Measurements from ENCODE around the gene ABCA5. TPM values are rescaled to one million over a fixed set of nuclear protein-coding genes. Genes with fewer than 3 reads are reported as not detected.

The ABCA5 gene
- total RNA-seq, 4 donors from 2014 or later, result 8.8 to 20.8 (median 11.5) TPM

DNA sequence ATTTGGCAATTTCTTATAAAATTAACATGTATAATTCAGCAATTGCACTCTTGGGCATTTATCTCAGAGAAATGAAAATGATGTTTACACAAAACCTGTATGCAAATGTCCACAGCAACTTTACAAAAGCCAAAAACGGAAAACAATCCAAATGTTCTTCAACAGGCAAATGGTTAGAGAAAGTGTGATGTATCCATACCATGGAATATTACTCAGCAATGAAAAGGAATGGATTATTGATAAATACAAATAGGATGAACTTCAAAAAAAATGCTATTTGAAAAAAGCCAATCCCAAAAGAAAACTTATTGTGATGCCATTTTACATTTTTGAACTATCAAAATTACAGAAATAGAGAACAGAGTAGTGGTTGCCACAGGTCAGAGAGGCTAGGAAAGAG is 61.1 kb downstream of the ABCA5 start:
- peaks cover 0 to 6% (median 2%) of the 10 kb centered on the region in 4 donors for H3K4me1 ChIP-seq
- no peak for DNase-seq (ENCODE audit: extremely low spot score)
- no peak overlapping the region for H3K4me3 ChIP-seq
- no peaks in the 10 kb centered on the region for H3K9me3 ChIP-seq
- no peak overlapping the region for H3K27ac ChIP-seq (replicated peaks in 1 of 4)
- intact Hi-C loops (cut with DNase I), result no loop called here
- H3K27me3 ChIP-seq, result no peaks in the 10 kb centered on the region
- no peak for TF ChIP-seq POLR2AphosphoS5 (IDR thresholded peaks at IDR 0.05)
- no peak for TF ChIP-seq EP300 (IDR thresholded peaks at IDR 0.05)
- TF ChIP-seq, protein P1, sequence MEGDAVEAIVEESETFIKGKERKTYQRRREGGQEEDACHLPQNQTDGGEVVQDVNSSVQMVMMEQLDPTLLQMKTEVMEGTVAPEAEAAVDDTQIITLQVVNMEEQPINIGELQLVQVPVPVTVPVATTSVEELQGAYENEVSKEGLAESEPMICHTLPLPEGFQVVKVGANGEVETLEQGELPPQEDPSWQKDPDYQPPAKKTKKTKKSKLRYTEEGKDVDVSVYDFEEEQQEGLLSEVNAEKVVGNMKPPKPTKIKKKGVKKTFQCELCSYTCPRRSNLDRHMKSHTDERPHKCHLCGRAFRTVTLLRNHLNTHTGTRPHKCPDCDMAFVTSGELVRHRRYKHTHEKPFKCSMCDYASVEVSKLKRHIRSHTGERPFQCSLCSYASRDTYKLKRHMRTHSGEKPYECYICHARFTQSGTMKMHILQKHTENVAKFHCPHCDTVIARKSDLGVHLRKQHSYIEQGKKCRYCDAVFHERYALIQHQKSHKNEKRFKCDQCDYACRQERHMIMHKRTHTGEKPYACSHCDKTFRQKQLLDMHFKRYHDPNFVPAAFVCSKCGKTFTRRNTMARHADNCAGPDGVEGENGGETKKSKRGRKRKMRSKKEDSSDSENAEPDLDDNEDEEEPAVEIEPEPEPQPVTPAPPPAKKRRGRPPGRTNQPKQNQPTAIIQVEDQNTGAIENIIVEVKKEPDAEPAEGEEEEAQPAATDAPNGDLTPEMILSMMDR (IDR thresholded peaks at IDR 0.05), result no peak
- TF ChIP-seq POLR2A (IDR thresholded peaks at IDR 0.05; ENCODE audit: low read depth), result no peak
- WGBS, result 94% methylated on average over 1 of the region's 1 CpG
- peaks cover 0 to 8% (median 0%) of the 10 kb centered on the region in 4 donors for H3K36me3 ChIP-seq

DNA sequence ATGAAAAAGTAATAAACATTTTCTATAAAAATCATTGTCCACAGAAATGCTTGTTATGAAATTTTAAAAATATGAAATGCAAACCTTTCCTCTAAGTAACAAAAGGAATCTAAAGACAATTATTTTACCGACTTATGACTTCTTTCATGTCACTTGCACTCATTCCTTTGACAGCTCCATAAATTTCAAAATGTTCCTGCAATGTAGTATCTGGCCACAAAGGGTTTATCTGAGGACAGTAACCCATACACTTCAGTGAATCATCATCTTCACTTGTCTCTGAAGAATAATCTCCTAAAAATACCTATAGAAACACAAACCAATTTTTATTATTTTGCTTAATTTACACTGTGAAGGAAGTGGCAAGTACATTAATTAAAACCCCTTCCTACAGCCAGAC is 72.7 kb downstream of the ABCA5 start:
- Histone ChIP-seq H3K9me3 (no peaks in the 10 kb centered on the region), H3K27ac (replicated peaks in 1 of 4) (no peak overlapping the region), H3K36me3 (peaks cover 11 to 67% (median 34%) of the 10 kb centered on the region in 4 donors), H3K4me1 (no peaks in the 10 kb centered on the region), H3K4me3 (no peak overlapping the region), H3K27me3 (no peaks in the 10 kb centered on the region)
- TF ChIP-seq EP300 (IDR thresholded peaks at IDR 0.05), result no peak
- TF ChIP-seq, protein P1 (IDR thresholded peaks at IDR 0.05), result no peak
- no peak for TF ChIP-seq POLR2AphosphoS5 (IDR thresholded peaks at IDR 0.05)
- no peak for TF ChIP-seq POLR2A (IDR thresholded peaks at IDR 0.05; ENCODE audit: low read depth)
- 55% methylated on average over 1 of the region's 1 CpG for WGBS
- intact Hi-C loops (cut with DNase I), result no loop called here
- DNase-seq (ENCODE audit: extremely low spot score), result no peak

DNA sequence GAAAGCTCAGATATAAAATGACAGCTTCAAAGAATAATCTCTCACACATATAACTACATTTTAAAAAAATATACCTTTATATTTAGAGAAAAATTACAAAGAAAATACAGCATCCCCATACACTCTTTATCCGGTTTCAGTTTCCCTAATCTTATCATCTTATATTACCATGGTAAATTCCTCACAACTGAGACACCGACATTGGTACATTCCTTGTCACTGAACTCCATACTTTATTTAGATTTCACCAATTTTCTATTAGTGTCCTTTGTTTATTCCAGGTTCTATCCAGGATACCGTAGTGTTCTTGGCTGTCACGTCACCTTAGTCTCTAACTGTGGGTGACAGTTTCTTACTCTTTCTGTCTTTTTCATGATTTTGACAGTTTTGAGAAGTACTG is 76.3 kb downstream of the ABCA5 start:
- peaks cover 11 to 57% (median 36%) of the 10 kb centered on the region in 4 donors for H3K36me3 ChIP-seq
- TF ChIP-seq POLR2A (IDR thresholded peaks at IDR 0.05; ENCODE audit: low read depth), result no peak
- TF ChIP-seq, protein P1 (IDR thresholded peaks at IDR 0.05), result no peak
- no peak for TF ChIP-seq POLR2AphosphoS5 (IDR thresholded peaks at IDR 0.05)
- no peak for TF ChIP-seq EP300 (IDR thresholded peaks at IDR 0.05)
- H3K27ac ChIP-seq (replicated peaks in 1 of 4), result no peak overlapping the region
- WGBS, result 84% methylated on average over 4 of the region's 4 CpGs
- no peak for DNase-seq (ENCODE audit: extremely low spot score)
- H3K27me3 ChIP-seq, result no peaks in the 10 kb centered on the region
- H3K4me1 ChIP-seq, result no peaks in the 10 kb centered on the region
- H3K4me3 ChIP-seq, result no peak overlapping the region
- intact Hi-C loops (cut with DNase I), result no loop called here
- no peaks in the 10 kb centered on the region for H3K9me3 ChIP-seq

DNA sequence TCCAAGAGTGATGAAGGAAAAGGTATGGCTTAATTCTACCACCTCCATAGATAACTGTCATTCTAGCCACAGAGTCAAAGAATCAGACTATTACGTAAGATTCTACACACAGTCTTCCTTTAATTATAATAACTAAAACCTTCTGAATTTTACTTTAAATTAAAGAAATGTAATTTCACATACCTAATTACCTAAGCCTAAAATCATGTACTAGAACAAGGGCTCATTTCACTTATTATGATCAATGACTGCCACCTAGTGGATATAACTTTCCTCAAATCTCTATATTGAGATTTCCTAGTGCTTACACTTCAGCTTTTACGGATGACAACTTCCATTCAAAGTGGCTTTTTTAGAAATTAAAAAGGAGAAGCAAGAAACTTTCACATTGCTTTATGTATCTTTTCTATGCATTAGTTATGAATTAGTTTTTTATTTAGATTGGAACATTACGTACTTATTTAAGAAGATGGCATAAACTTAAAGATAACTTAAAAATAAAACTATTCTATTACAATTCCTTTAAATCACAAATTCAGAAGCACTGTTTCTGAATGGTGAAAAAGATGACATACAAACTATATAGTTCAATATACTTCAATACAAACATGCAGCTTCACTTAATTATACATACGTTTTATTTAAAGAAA is 80.1 kb downstream of the ABCA5 start:
- peaks cover 0 to 36% (median 10%) of the 10 kb centered on the region in 4 donors for H3K36me3 ChIP-seq
- intact Hi-C loops (cut with DNase I), result loop anchor here (5.0 kb wide), 1 partner anchor 470 kb away; no protein-coding TSS in a partner anchor
- H3K27ac ChIP-seq (replicated peaks in 1 of 4), result no peak overlapping the region
- H3K4me1 ChIP-seq, result no peaks in the 10 kb centered on the region
- 59% methylated on average over 4 of the region's 4 CpGs for WGBS
- no peaks in the 10 kb centered on the region for H3K9me3 ChIP-seq
- no peaks in the 10 kb centered on the region for H3K27me3 ChIP-seq
- DNase-seq (ENCODE audit: extremely low spot score), result no peak
- no peak for TF ChIP-seq POLR2A (IDR thresholded peaks at IDR 0.05; ENCODE audit: low read depth)
- no peak for TF ChIP-seq POLR2AphosphoS5 (IDR thresholded peaks at IDR 0.05)
- TF ChIP-seq, protein P1 (IDR thresholded peaks at IDR 0.05), result peak; percentile 49 to 63 (median 54)
- TF ChIP-seq EP300 (IDR thresholded peaks at IDR 0.05), result no peak
- no peak overlapping the region for H3K4me3 ChIP-seq

All from esophagus muscularis mucosa (tissue), 4 donors.